ELF-1 (cell line): ENCODE data around the gene MYO7A.
A peak's percentile ranks its signal among the peaks of the same experiment; 100 is the strongest.

ENCODE experiments used
- DNase-seq: peaks from one replicate; pipeline ENCODE4 v3.0.0-alpha.2; 2016; ENCODE audit warnings: low read depth, low spot score

Gene MYO7A

GRCh38 chr11:77127920-77128691, at the start of gene MYO7A:
MYO7A (plus strand) TSS chr11:77128246; CDS start chr11:77130635, 2,389 bp downstream.
- DNase-seq = peak; percentile 97

GRCh38 chr11:77079666-77080065, 48.4 kb upstream of the MYO7A start:
- DNase-seq = no peak

GRCh38 chr11:77080643-77081210, 47.3 kb upstream of the MYO7A start:
- DNase-seq = no peak

- no peak for DNase-seq
Observed at GRCh38 chr11:77081381-77081851, 46.6 kb upstream of the MYO7A start.

- no peak for DNase-seq
Observed at GRCh38 chr11:77081976-77082836, 45.8 kb upstream of the MYO7A start.

GRCh38 chr11:77082838-77083565, 45.0 kb upstream of the MYO7A start:
- peak; percentile 59 for DNase-seq

- no peak for DNase-seq
Observed at GRCh38 chr11:77083566-77084245, 44.3 kb upstream of the MYO7A start.

- no peak for DNase-seq
Observed at GRCh38 chr11:77084581-77085191, 43.4 kb upstream of the MYO7A start.

GRCh38 chr11:77085652-77086051, 42.4 kb upstream of the MYO7A start:
- DNase-seq = no peak

- DNase-seq = peak; percentile 20
Observed at GRCh38 chr11:77086521-77087472, 41.2 kb upstream of the MYO7A start.

GRCh38 chr11:77087723-77088225, 40.3 kb upstream of the MYO7A start:
- DNase-seq = no peak

GRCh38 chr11:77088236-77089003, 39.6 kb upstream of the MYO7A start:
- DNase-seq = peak; percentile 80

GRCh38 chr11:77089004-77089545, 39.0 kb upstream of the MYO7A start:
- no peak for DNase-seq

GRCh38 chr11:77090046-77090372, 38.0 kb upstream of the MYO7A start:
- no peak for DNase-seq

- no peak for DNase-seq
Observed at GRCh38 chr11:77090373-77091111, 37.5 kb upstream of the MYO7A start.

- DNase-seq = peak; percentile 91
Observed at GRCh38 chr11:77091146-77091940, 36.7 kb upstream of the MYO7A start.

- no peak for DNase-seq
Observed at GRCh38 chr11:77092382-77092781, 35.7 kb upstream of the MYO7A start.
